ENCODE data around the gene KIAA0513. TPM values are rescaled to one million over a fixed set of nuclear protein-coding genes. Genes with fewer than 3 reads are reported as not detected.
A peak's percentile ranks its signal among the peaks of the same experiment; 100 is the strongest.

Gene KIAA0513
- total and polyA plus RNA-seq, 9 donors, result 1.6 to 4.2 (median 2.6) TPM

GRCh38 chr16:85040685-85041084 lies 13.1 kb downstream of the KIAA0513 start:
- H3K27me3 ChIP-seq (ENCODE audit: control insufficient read depth, insufficient read depth, low read length), result no peaks in the 10 kb centered on the region
- DNase-seq, result no peak
- H3K27ac ChIP-seq (ENCODE audit: low read length), result no peak overlapping the region
- no peaks in the 10 kb centered on the region for H3K9me3 ChIP-seq (replicated peaks; ENCODE audit: control insufficient read depth, low read depth, low read length)
- WGBS (ENCODE audit: insufficient coverage), result no CpG with 5 or more reads among the region's 6 CpGs
- H3K4me1 ChIP-seq (ENCODE audit: control insufficient read depth, insufficient read depth, low read length), result peaks cover 5% of the 10 kb centered on the region
- no peaks in the 10 kb centered on the region for H3K36me3 ChIP-seq (ENCODE audit: control insufficient read depth, insufficient read depth, low read length)
- no peak overlapping the region for H3K4me3 ChIP-seq (ENCODE audit: low read length)

DNA sequence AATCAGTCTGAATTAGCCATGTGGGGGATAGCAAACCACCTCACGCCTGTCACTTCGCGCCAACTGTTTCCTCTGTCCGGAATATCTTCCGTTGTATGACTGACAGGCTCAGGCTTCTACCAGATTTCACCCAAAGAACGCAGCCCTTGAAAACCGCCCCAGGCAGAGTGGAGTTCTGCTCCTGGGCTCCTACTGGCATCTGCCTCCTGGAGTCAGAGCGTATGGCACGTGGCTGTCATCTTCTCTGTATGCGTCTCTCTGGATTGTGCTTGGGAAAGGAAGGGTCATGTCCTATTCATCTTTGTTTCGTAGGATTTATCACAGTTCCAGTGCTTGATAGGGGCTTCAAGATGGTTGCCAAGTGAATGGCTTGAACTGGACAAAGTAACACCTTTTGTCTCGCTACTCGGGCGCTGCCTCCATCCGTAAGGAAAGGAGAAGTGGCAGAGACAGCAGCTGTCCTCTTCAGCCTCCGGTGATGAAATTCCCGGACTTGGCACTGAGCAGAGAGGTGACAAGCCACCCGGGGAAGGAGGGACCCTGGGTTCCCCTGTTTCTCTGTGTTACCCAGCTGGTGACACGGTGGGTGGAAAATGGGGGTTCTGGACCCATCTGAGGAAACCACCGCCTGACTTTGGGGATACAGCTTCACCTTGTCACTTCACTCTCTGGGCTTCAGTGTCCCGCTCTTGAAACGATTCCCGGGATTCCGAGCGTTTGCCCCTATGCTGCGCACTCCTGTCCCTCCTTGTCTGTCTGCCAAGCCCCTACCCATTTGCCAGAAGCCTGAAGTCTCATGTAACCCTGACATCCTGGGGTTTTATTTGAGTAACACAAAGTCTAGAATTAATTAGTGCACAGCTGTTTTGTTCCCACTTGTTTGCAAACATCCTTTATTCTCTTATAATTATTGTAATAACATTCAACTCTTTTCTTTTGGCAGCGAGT lies 13.9 kb downstream of the KIAA0513 start:
- H3K36me3 ChIP-seq (ENCODE audit: control insufficient read depth, insufficient read depth, low read length), result no peaks in the 10 kb centered on the region
- H3K27ac ChIP-seq (ENCODE audit: low read length), result no peak overlapping the region
- H3K9me3 ChIP-seq (replicated peaks; ENCODE audit: control insufficient read depth, low read depth, low read length), result no peaks in the 10 kb centered on the region
- no peaks in the 10 kb centered on the region for H3K27me3 ChIP-seq (ENCODE audit: control insufficient read depth, insufficient read depth, low read length)
- no peak for DNase-seq
- 86% methylated on average over 25 of the region's 27 CpGs for WGBS (ENCODE audit: insufficient coverage)
- peaks cover 5% of the 10 kb centered on the region for H3K4me1 ChIP-seq (ENCODE audit: control insufficient read depth, insufficient read depth, low read length)
- H3K4me3 ChIP-seq (ENCODE audit: low read length), result no peak overlapping the region

DNA sequence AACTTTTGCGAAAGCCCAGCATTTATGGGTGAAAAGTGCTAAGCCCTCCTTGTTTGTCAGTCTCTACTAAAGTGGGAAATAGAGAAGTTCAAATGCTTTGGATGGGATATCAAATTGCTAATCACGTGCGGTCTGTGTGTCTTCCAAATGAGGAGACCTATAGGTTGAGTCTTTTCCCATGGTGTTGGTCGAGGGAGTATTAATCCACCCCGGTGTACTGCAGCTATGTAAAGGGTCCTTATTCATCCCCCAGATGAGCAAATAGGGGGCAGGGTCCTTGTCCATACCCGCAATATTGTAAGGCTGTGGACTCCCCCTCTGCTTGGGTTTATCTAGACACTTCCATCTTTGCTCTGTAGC lies 14.6 kb downstream of the KIAA0513 start:
- DNase-seq, result no peak
- no peaks in the 10 kb centered on the region for H3K27me3 ChIP-seq (ENCODE audit: control insufficient read depth, insufficient read depth, low read length)
- peaks cover 5% of the 10 kb centered on the region for H3K4me1 ChIP-seq (ENCODE audit: control insufficient read depth, insufficient read depth, low read length)
- H3K36me3 ChIP-seq (ENCODE audit: control insufficient read depth, insufficient read depth, low read length), result no peaks in the 10 kb centered on the region
- 57% methylated on average over 4 of the region's 6 CpGs for WGBS (ENCODE audit: insufficient coverage)
- no peaks in the 10 kb centered on the region for H3K9me3 ChIP-seq (replicated peaks; ENCODE audit: control insufficient read depth, low read depth, low read length)
- no peak overlapping the region for H3K4me3 ChIP-seq (ENCODE audit: low read length)
- H3K27ac ChIP-seq (ENCODE audit: low read length), result no peak overlapping the region

GRCh38 chr16:85042606-85043005 lies 15.0 kb downstream of the KIAA0513 start:
- no peaks in the 10 kb centered on the region for H3K27me3 ChIP-seq (ENCODE audit: control insufficient read depth, insufficient read depth, low read length)

DNA sequence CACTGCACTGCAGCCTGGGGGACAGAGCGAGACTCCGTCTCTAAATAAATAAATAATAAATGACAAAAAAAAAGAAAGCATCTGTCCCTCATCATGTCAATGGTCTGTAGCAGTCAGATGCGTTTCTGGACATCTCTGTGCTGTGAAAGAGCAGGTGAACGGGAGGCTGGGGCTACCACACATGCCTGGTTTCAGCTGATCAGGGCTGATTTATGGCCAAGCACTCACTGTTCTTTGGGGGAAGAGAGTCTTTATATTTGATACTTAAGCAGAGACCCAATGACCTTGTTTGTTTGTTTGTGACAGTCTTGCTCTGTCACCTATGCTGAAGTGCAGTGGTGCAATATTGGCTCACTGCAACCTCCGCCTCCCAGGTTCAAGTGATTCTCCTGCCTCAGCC lies 17.5 kb downstream of the KIAA0513 start:
- H3K36me3 ChIP-seq (ENCODE audit: control insufficient read depth, insufficient read depth, low read length), result no peaks in the 10 kb centered on the region
- H3K9me3 ChIP-seq (replicated peaks; ENCODE audit: control insufficient read depth, low read depth, low read length), result no peaks in the 10 kb centered on the region
- no peak overlapping the region for H3K4me3 ChIP-seq (ENCODE audit: low read length)
- no peak overlapping the region for H3K27ac ChIP-seq (ENCODE audit: low read length)
- 83% methylated on average over 1 of the region's 5 CpGs for WGBS (ENCODE audit: insufficient coverage)
- no peak for DNase-seq
- H3K4me1 ChIP-seq (ENCODE audit: control insufficient read depth, insufficient read depth, low read length), result peaks cover 10% of the 10 kb centered on the region
- no peaks in the 10 kb centered on the region for H3K27me3 ChIP-seq (ENCODE audit: control insufficient read depth, insufficient read depth, low read length)

More at GRCh38 chr16:85042606-85043005, 15.0 kb downstream of the KIAA0513 start:
- no peak overlapping the region for H3K4me3 ChIP-seq (ENCODE audit: low read length)
- peaks cover 5% of the 10 kb centered on the region for H3K4me1 ChIP-seq (ENCODE audit: control insufficient read depth, insufficient read depth, low read length)
- H3K36me3 ChIP-seq (ENCODE audit: control insufficient read depth, insufficient read depth, low read length), result no peaks in the 10 kb centered on the region
- no peak for DNase-seq
- WGBS (ENCODE audit: insufficient coverage), result 67% methylated on average over 2 of the region's 6 CpGs
- H3K9me3 ChIP-seq (replicated peaks; ENCODE audit: control insufficient read depth, low read depth, low read length), result no peaks in the 10 kb centered on the region
- no peak overlapping the region for H3K27ac ChIP-seq (ENCODE audit: low read length)

DNA sequence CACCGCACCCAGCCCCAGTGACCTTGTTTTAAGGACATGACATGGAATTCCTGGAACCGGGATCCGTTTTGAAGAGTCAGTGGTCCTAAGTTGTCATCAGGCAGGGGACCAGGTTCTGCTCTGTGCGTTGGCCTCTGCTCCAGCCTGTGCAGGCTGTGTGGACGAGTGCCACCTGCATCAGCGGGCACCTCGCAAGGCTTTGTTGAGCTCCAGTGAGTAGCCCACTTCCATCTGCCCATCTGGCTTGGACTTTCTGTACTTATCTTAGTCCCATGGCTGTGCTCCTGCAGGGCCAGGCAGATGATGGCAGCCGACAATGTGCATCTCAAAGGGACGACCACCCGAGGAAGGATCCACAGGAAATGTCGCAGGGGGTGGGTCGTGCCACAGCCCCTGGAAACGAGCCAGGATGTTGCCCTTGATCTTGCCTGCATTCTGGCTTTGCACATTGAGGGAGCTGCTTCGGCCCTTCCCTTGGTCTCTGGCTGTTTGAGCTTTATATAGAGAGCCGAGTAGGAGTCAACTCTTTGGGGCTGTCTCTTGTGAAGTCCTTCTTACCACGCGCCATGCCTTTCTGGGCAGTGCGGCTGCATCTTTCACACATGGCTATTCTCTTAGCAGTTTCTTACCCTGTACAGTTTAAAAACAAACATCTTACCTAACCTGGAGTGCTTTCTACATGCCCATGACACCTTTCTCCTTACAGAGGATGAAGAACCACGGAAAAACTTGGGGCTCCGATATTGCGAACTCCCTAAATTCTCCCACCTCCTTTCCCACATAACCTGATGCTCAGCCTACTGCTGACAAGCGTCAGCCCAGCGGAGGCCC lies 18.3 kb downstream of the KIAA0513 start:
- Histone ChIP-seq H3K4me1 (ENCODE audit: control insufficient read depth, insufficient read depth, low read length) (peaks cover 10% of the 10 kb centered on the region), H3K27ac (ENCODE audit: low read length) (no peak overlapping the region), H3K9me3 (replicated peaks; ENCODE audit: control insufficient read depth, low read depth, low read length) (no peaks in the 10 kb centered on the region), H3K27me3 (ENCODE audit: control insufficient read depth, insufficient read depth, low read length) (no peaks in the 10 kb centered on the region), H3K4me3 (ENCODE audit: low read length) (no peak overlapping the region), H3K36me3 (ENCODE audit: control insufficient read depth, insufficient read depth, low read length) (no peaks in the 10 kb centered on the region)
- no peak for DNase-seq
- 82% methylated on average over 23 of the region's 23 CpGs for WGBS (ENCODE audit: insufficient coverage)

- no peak overlapping the region for H3K4me3 ChIP-seq (ENCODE audit: low read length)
- peaks cover 8% of the 10 kb centered on the region for H3K4me1 ChIP-seq (ENCODE audit: control insufficient read depth, insufficient read depth, low read length)
- H3K27me3 ChIP-seq (ENCODE audit: control insufficient read depth, insufficient read depth, low read length), result no peaks in the 10 kb centered on the region
- H3K9me3 ChIP-seq (replicated peaks; ENCODE audit: control insufficient read depth, low read depth, low read length), result no peaks in the 10 kb centered on the region
- H3K36me3 ChIP-seq (ENCODE audit: control insufficient read depth, insufficient read depth, low read length), result no peaks in the 10 kb centered on the region
- no peak overlapping the region for H3K27ac ChIP-seq (ENCODE audit: low read length)
- WGBS (ENCODE audit: insufficient coverage), result 82% methylated on average over 5 of the region's 8 CpGs
- DNase-seq, result peak; percentile 38
Measured at GRCh38 chr16:85046472-85046916, 18.9 kb downstream of the KIAA0513 start.

GRCh38 chr16:85046931-85047866 lies 19.6 kb downstream of the KIAA0513 start:
- Histone ChIP-seq H3K9me3 (replicated peaks; ENCODE audit: control insufficient read depth, low read depth, low read length) (no peaks in the 10 kb centered on the region), H3K4me3 (ENCODE audit: low read length) (no peak overlapping the region), H3K36me3 (ENCODE audit: control insufficient read depth, insufficient read depth, low read length) (no peaks in the 10 kb centered on the region), H3K27me3 (ENCODE audit: control insufficient read depth, insufficient read depth, low read length) (no peaks in the 10 kb centered on the region), H3K4me1 (ENCODE audit: control insufficient read depth, insufficient read depth, low read length) (peaks cover 5% of the 10 kb centered on the region), H3K27ac (ENCODE audit: low read length) (no peak overlapping the region)
- DNase-seq, result no peak
- 60% methylated on average over 18 of the region's 20 CpGs for WGBS (ENCODE audit: insufficient coverage)

DNA sequence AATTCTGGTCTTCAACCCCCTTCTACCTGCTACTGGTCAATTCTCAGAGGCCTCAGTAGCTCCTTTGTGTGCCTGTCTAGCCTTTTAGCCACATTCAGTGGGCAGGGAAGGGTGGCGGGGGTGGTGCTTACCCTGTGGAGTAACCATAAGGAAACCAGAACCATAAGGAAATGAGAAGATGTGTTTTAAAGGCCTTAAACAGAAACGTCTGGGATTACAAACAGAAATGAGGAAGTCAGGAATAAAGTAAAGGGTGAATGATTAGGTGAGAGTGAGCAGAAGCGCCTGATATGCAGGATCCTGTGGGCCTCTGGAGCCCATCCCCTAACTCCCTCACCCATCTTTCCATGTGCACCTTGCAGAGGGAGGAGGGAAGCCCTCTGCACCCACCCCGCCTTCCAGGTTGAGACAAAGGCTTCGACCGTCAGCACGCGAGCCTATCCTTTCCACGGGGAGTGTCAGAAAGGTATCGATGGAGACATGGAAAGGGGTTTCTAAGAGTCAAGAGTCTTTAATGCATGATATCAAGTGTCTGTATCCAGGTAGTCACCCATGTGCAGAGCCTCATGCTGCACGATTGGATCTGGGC lies 20.4 kb downstream of the KIAA0513 start:
- WGBS (ENCODE audit: insufficient coverage), result 65% methylated on average over 4 of the region's 11 CpGs
- no peak overlapping the region for H3K27ac ChIP-seq (ENCODE audit: low read length)

More for the DNA sequence above, 20.4 kb downstream of the KIAA0513 start:
- Histone ChIP-seq H3K9me3 (replicated peaks; ENCODE audit: control insufficient read depth, low read depth, low read length) (no peaks in the 10 kb centered on the region), H3K4me1 (ENCODE audit: control insufficient read depth, insufficient read depth, low read length) (peaks cover 5% of the 10 kb centered on the region), H3K27me3 (ENCODE audit: control insufficient read depth, insufficient read depth, low read length) (no peaks in the 10 kb centered on the region), H3K36me3 (ENCODE audit: control insufficient read depth, insufficient read depth, low read length) (no peaks in the 10 kb centered on the region), H3K4me3 (ENCODE audit: low read length) (no peak overlapping the region)
- DNase-seq, result no peak

All from muscle of leg (tissue), 11 donors.